HG03575 (cell line): ENCODE results near the gene MCOLN3.
"Not testable (repeated sequence)": the region's sequence is repeated elsewhere in the genome, so short reads cannot be mapped to it uniquely, and the experiment has no call there.

ENCODE experiments used
- ATAC-seq: cut with Tn5 transposase; IDR thresholded peaks from one replicate; pipeline ENCODE4 v1.9.1; 2021; ENCODE audit not compliant: unreplicated experiment, insufficient number of reproducible peaks, low FRiP score; ENCODE audit errors: extremely low read depth

Gene MCOLN3

DNA sequence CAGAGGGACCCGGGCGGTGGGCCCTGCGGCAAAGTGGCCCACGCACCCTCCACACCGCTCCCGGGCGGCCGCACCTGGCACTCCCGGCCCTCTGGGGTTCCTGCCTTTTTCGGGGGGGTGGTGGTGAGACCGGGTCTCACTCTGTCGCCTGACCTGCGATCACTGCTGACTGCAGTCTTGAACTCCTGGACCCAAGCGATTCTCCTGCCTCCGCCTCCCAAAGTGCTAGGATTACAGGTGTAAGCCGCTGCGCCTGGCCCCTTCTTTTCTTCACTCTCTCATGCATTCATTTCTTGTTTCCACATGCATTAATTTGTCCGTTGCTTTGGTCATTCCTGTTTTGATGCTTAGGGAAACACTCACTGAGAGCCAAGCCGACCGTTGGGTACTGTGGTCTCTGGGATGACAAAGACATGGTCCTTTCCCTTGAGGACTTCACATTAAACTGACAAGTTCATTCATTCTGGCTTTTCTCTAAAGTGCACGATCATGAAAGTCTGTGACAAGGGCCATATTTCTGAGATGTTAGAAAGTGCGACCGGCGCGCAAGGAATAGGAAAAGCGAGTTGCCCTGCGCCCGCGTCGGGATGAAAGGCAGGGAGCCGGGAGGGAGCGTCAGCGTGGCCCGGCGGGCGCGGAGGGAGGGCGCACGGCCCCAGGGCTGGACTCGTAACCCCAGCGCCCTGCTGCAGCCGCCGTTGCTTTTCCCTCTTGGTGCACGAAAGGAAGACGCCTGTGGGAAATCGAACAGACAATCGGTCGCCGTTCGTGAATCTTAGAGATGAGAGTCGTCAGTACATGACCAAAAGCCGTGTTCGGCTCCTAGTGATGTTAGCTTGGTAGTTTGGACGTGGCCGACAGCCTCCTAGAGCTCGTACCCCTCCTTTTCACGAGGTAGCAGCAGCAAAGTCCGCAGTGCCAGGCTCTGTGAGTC is 50.4 kb downstream of the MCOLN3 start:
- ATAC-seq, result no peak

DNA sequence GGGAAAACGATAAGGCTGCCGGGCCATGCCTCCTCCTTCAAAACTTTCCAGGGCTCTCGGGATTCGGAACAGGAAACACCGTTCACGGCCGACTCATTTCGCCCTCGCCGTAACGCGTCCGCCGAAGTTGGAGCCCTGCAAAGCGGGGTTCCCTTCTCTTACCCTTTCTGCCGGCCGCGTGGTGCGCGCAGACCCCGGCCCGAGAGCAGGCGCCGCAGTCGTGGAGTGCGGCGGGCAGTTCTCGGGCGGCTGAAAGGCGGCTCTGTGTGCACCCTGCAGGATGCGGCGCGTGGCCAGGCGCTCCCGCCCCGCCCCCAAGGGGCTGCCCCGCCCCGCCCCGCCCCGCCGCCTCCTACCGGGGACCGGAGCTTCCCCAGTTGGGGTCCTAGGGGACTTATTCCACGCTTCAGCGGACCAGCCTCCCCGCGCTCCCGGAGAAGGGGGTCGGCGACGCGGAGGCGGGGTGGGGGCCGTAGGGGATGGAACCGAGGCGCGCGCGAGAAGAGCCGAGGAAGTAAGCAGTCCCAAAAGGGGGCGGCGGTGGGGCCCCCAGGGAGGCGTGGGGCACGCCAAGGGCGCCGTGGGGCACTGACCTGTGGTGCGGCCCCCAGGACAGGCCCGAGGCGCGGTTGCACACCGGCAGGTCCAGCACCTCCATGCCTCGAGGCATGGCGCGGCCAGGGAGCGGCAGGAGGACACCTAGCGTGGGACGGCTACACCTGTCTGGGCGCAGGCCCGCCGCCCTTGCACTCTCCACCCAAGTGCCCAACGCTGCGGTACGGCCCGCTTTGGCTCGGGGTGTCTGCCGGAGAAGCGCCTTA is 51.2 kb downstream of the MCOLN3 start, which contains the start of gene MCOLN2:
Gene MCOLN2 (minus strand): TSS at position 268 of the 821 bp plus-strand sequence. CDS start 241 bp downstream, at position 27.
- ATAC-seq, result no peak

- peak; percentile 35 for ATAC-seq
Observed at GRCh38 chr1:84995484-84996334, 52.6 kb downstream of the MCOLN3 start.

- ATAC-seq, result peak; percentile 25
Observed at GRCh38 chr1:84991097-84991920, 57.0 kb downstream of the MCOLN3 start.

GRCh38 chr1:84988588-84988987 is 59.7 kb downstream of the MCOLN3 start:
- peak; percentile 57 for ATAC-seq

- not testable (repeated sequence) for ATAC-seq
Observed at GRCh38 chr1:84986561-84986960, 61.7 kb downstream of the MCOLN3 start.

DNA sequence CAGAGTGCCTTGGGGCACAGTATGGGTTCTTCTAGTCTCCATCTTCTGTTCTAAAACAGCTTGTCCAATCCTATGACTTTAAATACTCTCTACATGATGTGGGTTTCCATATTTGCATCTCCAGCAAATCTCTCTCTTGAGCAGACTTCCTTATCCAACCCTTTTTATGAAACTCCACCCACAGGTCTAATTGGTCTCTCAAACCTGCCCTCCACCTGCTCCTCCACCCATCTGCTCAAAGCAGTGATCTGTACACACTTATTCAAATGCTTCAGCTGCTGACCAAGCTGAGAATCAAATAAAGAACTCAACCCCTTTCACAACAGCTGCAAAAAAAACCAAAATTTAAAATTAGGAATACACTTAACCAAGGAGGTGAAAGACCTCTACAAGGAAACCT is 62.9 kb downstream of the MCOLN3 start:
- no peak for ATAC-seq

GRCh38 chr1:84982395-84982794 is 65.9 kb downstream of the MCOLN3 start:
- ATAC-seq, result no peak

GRCh38 chr1:84975035-84975434 is 73.3 kb downstream of the MCOLN3 start:
- ATAC-seq, result no peak

DNA sequence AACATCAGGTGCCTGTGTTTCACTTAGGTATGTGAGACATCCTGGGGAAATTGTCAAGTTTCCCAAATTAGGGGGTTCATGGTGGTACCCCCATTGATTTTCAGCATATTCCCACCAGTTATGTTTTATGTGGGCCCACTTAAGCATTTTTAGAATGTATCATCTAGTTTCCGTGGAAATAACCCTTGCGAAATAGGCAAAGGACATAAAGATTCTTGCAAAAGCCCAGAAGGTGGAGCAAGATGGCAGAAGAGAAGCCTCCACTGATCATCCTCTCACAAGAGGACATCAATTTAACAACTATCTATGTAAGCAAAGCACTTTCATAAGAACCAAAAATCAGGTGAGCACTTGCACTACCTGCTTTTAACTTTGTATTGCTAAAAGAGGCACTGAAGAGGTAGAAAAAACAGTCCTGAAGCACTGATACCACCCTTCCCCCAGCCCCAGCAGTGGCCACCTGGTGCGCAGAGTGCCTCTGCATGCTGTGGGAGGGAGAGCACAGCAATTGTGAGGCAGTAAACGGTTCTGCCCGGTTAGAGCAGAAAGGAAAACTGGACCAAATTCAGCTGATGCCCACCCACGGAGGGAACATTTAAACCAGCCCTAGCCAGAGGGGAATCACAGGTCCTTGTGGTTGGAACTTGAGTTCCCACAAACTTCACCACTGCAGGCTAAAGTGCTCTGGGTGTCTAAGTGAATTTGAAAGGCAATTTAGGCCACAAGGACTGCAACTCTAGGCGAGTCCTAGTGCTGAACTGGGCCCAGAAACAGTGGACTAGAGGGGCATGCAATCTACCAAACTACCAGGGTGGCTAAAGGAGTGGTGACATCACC is 74.6 kb downstream of the MCOLN3 start:
- ATAC-seq, result no peak

DNA sequence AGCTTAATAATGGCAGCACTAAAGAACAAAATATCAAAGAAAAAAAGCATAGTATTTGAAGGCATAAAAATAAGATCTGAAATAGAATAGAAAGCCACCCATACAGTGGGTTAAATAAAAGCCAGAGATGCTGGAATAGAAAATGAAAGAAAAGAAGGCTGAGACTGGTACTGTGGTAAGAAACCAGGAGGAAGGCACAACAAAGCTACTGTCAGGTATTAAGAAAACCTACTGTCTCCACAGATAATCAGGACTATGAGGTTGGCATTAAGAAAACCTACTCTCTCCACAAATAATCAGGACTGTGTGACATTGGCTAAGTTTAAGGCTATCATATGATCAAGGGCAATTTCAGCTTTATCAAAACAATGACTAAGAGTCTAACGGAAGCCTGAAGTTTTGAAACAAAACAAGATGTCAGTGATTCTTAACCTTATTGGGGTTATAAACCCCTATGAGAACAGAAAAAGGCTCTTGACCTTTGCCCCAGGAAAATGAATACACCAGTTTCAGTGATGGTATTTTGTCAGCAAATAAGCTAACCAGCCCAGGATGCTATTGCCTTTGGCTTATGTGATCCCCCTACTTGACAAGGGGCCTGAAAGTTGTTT is 75.8 kb downstream of the MCOLN3 start:
- peak; percentile 23 for ATAC-seq

- ATAC-seq, result peak; percentile 20
Observed at GRCh38 chr1:84971957-84972356, 76.3 kb downstream of the MCOLN3 start.

GRCh38 chr1:84969489-84970250 is 78.6 kb downstream of the MCOLN3 start:
- peak; percentile 29 for ATAC-seq

- ATAC-seq, result no peak
Observed at GRCh38 chr1:84968865-84969264, 79.4 kb downstream of the MCOLN3 start.

DNA sequence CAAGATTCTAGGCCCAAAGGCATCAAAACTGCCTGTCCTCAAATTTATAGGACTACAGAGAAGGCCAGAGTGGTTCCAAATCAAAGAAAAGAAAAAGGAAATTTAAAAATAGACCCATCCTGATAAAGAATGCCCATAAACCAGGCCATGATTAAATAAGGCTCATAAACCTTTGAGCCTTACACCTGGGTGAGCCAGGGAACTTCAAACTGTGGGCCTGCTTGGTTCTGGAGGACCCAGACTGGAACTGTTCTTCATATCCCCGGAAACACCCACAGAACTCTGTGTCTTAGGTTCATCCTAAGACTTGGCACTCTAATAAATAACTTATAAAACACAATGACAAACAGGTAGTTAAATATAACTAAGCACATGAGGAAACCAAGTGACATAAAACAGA is 80.2 kb downstream of the MCOLN3 start:
- ATAC-seq, result no peak
